Measurements from ENCODE around the gene EIF2S1. TPM values are rescaled to one million over a fixed set of nuclear protein-coding genes. Genes with fewer than 3 reads are reported as not detected.
"Not testable (repeated sequence)": the region's sequence is repeated elsewhere in the genome, so short reads cannot be mapped to it uniquely, and the experiment has no call there.

EIF2S1 gene
- polyA plus RNA-seq, 3 donors from 2014 or later, result 131 to 159 (median 141) TPM

GRCh38 chr14:67387195-67387594 lies 27.1 kb downstream of the EIF2S1 start:
- Mint-ChIP-seq H3K36me3 (peaks cover 16 to 44% (median 16%) of the 10 kb centered on the region in 3 donors), H3K9me3 (no peaks in the 10 kb centered on the region), H3K27ac (peak overlapping the region in 1 of 6 donors; percentile 23), H3K4me1 (no peaks in the 10 kb centered on the region), H3K4me3 (no peak overlapping the region), H3K27me3 (ENCODE audit: low read depth in 3 of 3) (no peaks in the 10 kb centered on the region)
- no peak for DNase-seq

DNA sequence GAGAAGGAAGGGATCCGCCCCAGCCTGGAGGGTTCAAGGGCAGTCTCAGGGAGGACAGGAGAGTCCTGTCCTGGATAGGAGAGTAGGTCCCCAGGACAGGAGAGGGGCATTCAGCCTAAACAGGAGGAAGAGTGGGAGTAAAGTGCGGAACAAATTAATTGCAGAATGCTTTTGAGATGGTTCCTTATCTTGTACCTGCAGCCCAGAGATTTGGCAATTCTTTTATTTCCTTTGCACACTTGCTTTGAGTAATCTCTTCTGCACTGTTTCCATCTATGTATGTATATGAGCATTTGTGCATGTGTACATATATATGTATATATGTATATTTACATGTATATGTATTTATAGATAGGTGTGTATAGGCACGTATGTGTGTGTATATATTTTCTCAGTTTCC lies 29.1 kb downstream of the EIF2S1 start:
- no peak overlapping the region for H3K4me3 Mint-ChIP-seq
- H3K27me3 Mint-ChIP-seq (ENCODE audit: low read depth in 3 of 3), result peaks cover 0 to 2% (median 0%) of the 10 kb centered on the region in 3 donors
- H3K36me3 Mint-ChIP-seq, result peaks cover 6 to 25% (median 8%) of the 10 kb centered on the region in 3 donors
- H3K4me1 Mint-ChIP-seq, result no peaks in the 10 kb centered on the region
- H3K27ac Mint-ChIP-seq, result no peak overlapping the region
- no peak for DNase-seq
- H3K9me3 Mint-ChIP-seq, result no peaks in the 10 kb centered on the region

GRCh38 chr14:67389811-67390534 lies 29.8 kb downstream of the EIF2S1 start:
- H3K4me3 Mint-ChIP-seq, result no peak overlapping the region
- peaks cover 6 to 18% (median 6%) of the 10 kb centered on the region in 3 donors for H3K36me3 Mint-ChIP-seq
- no peak for DNase-seq
- no peaks in the 10 kb centered on the region for H3K4me1 Mint-ChIP-seq
- no peak overlapping the region for H3K27ac Mint-ChIP-seq
- H3K27me3 Mint-ChIP-seq (ENCODE audit: low read depth in 3 of 3), result peaks cover 0 to 2% (median 1%) of the 10 kb centered on the region in 3 donors
- H3K9me3 Mint-ChIP-seq, result no peaks in the 10 kb centered on the region

DNA sequence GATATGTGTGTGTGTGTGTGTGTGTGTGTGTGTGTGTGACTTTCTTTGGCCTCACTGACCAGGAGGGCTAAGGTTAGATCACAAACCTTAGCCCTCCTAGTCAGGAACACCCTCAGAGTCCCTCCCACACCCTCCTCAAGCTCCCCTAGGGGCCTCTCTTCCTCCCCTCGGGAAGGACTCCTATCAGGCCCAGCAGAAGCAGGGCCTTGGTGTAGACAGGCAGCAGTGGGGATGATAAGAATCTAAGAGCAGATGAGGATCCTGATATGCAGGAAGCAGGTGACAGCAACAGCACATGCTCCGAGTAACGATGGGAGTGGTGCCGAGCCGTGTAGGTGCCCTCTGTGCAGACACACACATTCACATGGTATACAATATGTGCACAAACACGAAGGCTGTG lies 31.1 kb downstream of the EIF2S1 start:
- H3K27me3 Mint-ChIP-seq (ENCODE audit: low read depth in 3 of 3), result peaks cover 0 to 2% (median 1%) of the 10 kb centered on the region in 3 donors
- H3K27ac Mint-ChIP-seq, result no peak overlapping the region
- no peaks in the 10 kb centered on the region for H3K9me3 Mint-ChIP-seq
- DNase-seq, result no peak
- H3K36me3 Mint-ChIP-seq, result peaks cover 0 to 7% (median 0%) of the 10 kb centered on the region in 3 donors
- no peaks in the 10 kb centered on the region for H3K4me1 Mint-ChIP-seq
- H3K4me3 Mint-ChIP-seq, result no peak overlapping the region

DNA sequence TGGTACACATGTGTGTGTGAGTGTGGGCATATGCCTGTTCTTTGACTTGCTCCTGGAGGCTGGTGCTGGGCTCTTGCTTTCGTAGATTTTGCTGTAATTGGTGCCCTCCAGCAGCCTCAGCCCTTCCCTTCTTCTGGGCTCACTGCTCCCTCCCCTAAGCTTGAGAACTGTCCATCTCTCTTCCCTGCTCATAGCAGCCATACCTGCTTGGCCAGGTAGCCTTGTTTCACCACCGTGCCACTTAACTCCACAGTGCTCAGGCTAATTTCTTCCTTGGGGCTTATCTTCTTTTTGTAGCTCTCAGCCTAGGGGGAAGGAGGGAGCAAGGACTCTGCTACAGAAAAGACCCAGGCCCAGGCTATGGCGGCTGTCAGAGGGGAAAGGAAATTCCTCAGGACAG lies 32.0 kb downstream of the EIF2S1 start:
- no peak overlapping the region for H3K4me3 Mint-ChIP-seq
- no peak overlapping the region for H3K27ac Mint-ChIP-seq
- H3K36me3 Mint-ChIP-seq, result no peaks in the 10 kb centered on the region
- H3K4me1 Mint-ChIP-seq, result no peaks in the 10 kb centered on the region
- H3K27me3 Mint-ChIP-seq (ENCODE audit: low read depth in 3 of 3), result peaks cover 0 to 2% (median 1%) of the 10 kb centered on the region in 3 donors
- DNase-seq, result no peak
- no peaks in the 10 kb centered on the region for H3K9me3 Mint-ChIP-seq

DNA sequence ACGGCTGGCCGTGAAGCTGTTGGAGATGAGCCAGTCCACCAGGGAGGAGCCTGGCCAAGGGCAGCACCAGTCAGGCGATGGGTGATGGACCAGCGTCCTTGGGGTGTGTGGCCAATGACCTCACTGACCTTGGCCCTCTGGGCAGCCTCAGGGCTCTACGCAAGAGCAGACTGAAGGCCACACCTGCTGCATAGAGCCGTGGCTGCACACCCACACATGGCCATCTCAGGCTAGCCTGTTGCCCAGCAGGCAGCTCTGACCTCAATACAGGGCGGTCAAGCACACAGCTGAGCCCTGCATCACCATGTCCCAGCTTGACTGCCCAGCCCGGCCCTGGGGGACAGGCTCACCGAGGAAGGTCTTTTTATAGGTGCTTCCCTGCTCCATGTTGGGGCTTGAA lies 32.7 kb downstream of the EIF2S1 start:
- H3K9me3 Mint-ChIP-seq, result no peaks in the 10 kb centered on the region
- no peak overlapping the region for H3K4me3 Mint-ChIP-seq
- no peak overlapping the region for H3K27ac Mint-ChIP-seq

GRCh38 chr14:67393689-67394088 lies 33.6 kb downstream of the EIF2S1 start:
- Mint-ChIP-seq H3K27ac (no peak overlapping the region), H3K27me3 (ENCODE audit: low read depth in 3 of 3) (peaks cover 0 to 2% (median 1%) of the 10 kb centered on the region in 3 donors), H3K9me3 (no peaks in the 10 kb centered on the region), H3K4me1 (no peaks in the 10 kb centered on the region), H3K36me3 (no peaks in the 10 kb centered on the region), H3K4me3 (no peak overlapping the region)
- DNase-seq, result no peak

More for the DNA sequence above, 32.7 kb downstream of the EIF2S1 start:
- no peak for DNase-seq
- H3K4me1 Mint-ChIP-seq, result no peaks in the 10 kb centered on the region
- no peaks in the 10 kb centered on the region for H3K36me3 Mint-ChIP-seq
- peaks cover 0 to 2% (median 1%) of the 10 kb centered on the region in 3 donors for H3K27me3 Mint-ChIP-seq (ENCODE audit: low read depth in 3 of 3)

- H3K9me3 Mint-ChIP-seq, result no peaks in the 10 kb centered on the region
- no peaks in the 10 kb centered on the region for H3K4me1 Mint-ChIP-seq
- H3K36me3 Mint-ChIP-seq, result no peaks in the 10 kb centered on the region
- no peak overlapping the region for H3K4me3 Mint-ChIP-seq
- H3K27ac Mint-ChIP-seq, result no peak overlapping the region
- no peak for DNase-seq
- peaks cover 1 to 3% (median 2%) of the 10 kb centered on the region in 3 donors for H3K27me3 Mint-ChIP-seq (ENCODE audit: low read depth in 3 of 3)
Observed at GRCh38 chr14:67395086-67395875, 35.2 kb downstream of the EIF2S1 start.

DNA sequence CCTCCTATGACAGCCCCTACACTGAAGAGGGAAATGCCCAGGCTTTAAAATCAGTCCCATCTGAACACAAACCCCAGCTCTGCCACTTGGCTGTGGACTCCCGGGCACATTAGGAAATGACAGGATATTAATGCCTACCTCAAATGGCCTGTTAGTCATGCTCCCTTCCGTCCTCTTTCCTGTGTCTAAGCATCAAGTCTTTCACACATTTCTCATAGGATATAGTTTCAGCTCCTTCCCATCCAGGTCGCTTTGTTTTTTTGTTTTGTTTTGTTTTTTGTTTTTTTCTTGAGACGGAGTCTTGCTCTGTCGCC lies 35.7 kb downstream of the EIF2S1 start:
- Mint-ChIP-seq H3K27me3 (ENCODE audit: low read depth in 3 of 3) (peaks cover 1 to 3% (median 2%) of the 10 kb centered on the region in 3 donors), H3K36me3 (no peaks in the 10 kb centered on the region), H3K4me3 (no peak overlapping the region), H3K4me1 (no peaks in the 10 kb centered on the region), H3K9me3 (no peaks in the 10 kb centered on the region), H3K27ac (no peak overlapping the region)
- DNase-seq, result no peak

DNA sequence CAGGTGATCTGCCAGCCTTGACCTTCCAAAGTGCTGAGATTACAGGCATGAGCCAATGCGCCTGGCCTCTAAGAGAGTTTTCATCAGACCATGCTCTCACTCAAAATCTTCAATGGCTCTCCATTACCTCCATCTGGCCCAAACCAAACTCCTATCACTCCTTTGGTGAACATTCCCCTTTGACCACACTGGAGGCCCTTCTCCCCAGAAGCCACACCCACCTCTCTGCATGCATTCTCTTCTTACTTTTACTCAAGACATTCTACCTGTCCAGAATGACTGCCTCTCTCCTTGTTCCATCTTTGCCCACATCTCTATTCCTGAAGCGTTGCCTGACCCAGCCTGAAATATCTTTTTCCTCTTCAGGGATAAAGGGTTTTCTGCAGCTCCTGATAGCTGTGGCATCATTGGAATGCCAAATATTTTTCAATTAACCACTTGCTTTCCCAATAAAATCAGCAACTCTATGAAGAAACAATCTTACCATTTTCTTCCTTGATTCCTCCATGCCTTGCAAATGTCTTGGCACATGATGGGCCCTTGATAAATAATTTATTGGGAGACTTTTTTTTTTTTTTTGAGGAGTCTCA lies 36.3 kb downstream of the EIF2S1 start:
- H3K4me1 Mint-ChIP-seq, result no peaks in the 10 kb centered on the region
- no peak for DNase-seq
- H3K27ac Mint-ChIP-seq, result no peak overlapping the region
- no peaks in the 10 kb centered on the region for H3K9me3 Mint-ChIP-seq
- no peaks in the 10 kb centered on the region for H3K36me3 Mint-ChIP-seq
- no peak overlapping the region for H3K4me3 Mint-ChIP-seq
- peaks cover 1 to 3% (median 2%) of the 10 kb centered on the region in 3 donors for H3K27me3 Mint-ChIP-seq (ENCODE audit: low read depth in 3 of 3)

DNA sequence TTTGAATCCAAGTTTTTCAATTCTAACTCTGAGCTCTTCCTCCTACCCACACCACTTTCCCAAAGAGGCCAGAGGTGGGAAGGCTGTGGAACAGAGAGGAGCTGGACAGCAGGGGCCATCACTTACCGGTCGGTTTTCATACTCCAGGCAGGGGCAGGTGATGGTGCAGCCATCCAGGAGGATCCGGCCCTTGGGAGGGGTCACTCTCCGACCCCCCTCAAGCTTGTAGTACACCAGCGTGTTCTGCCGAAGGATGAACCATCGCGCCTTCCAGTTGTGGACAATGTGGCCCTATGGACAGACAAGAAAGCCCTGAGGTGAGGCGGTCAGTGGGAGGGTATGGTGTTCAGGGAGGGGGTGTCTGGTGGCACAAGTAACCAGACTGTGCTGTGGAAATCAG lies 37.4 kb downstream of the EIF2S1 start:
- no peaks in the 10 kb centered on the region for H3K9me3 Mint-ChIP-seq
- H3K4me3 Mint-ChIP-seq, result no peak overlapping the region
- H3K4me1 Mint-ChIP-seq, result no peaks in the 10 kb centered on the region
- DNase-seq, result no peak
- no peak overlapping the region for H3K27ac Mint-ChIP-seq
- peaks cover 1 to 7% (median 3%) of the 10 kb centered on the region in 3 donors for H3K27me3 Mint-ChIP-seq (ENCODE audit: low read depth in 3 of 3)
- H3K36me3 Mint-ChIP-seq, result no peaks in the 10 kb centered on the region

- no peak for DNase-seq
- no peaks in the 10 kb centered on the region for H3K4me1 Mint-ChIP-seq
- peaks cover 0 to 9% (median 3%) of the 10 kb centered on the region in 3 donors for H3K27me3 Mint-ChIP-seq (ENCODE audit: low read depth in 3 of 3)
- no peak overlapping the region for H3K27ac Mint-ChIP-seq
- H3K4me3 Mint-ChIP-seq, result no peak overlapping the region
- no peaks in the 10 kb centered on the region for H3K36me3 Mint-ChIP-seq
- no peaks in the 10 kb centered on the region for H3K9me3 Mint-ChIP-seq
Observed at GRCh38 chr14:67400434-67400833, 40.3 kb downstream of the EIF2S1 start.

GRCh38 chr14:67405771-67406170 lies 45.6 kb downstream of the EIF2S1 start:
- Mint-ChIP-seq H3K27me3 (ENCODE audit: low read depth in 3 of 3) (peaks cover 0 to 9% (median 3%) of the 10 kb centered on the region in 3 donors), H3K9me3 (no peaks in the 10 kb centered on the region), H3K36me3 (no peaks in the 10 kb centered on the region), H3K4me3 (no peak overlapping the region), H3K4me1 (no peaks in the 10 kb centered on the region), H3K27ac (no peak overlapping the region)
- no peak for DNase-seq

DNA sequence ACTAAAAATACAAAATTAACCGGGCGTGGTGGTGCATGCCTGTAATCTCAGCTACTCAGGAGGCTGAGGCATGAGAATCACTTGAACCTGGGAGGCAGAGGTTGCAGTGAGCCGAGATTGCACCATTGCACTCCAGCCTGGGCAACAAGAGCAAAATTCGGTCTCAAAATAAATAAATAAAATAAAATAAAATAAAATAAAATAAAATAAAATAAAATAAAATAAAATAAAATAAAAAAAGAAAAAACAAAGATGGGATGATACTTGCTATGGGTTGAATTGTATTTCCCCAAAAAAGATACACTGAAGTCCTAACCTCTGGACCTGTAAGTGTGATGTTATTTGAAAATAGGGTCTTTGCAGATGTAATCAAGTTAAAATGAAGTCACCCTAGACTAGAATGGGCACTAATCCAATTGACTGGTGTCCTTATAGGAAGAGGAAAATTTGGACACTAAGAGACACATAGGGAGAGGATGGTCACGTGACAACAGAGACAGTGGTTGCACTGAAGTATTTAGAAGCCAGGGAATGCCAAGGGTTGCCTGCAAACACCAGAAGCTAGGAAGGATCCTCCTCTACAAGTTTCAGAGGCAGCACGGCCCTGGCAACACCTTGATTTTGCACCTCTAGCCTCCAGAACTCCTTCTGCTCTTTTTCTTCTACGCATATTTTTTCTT lies 48.1 kb downstream of the EIF2S1 start:
- peaks cover 0 to 11% (median 2%) of the 10 kb centered on the region in 3 donors for H3K27me3 Mint-ChIP-seq (ENCODE audit: low read depth in 3 of 3)
- H3K27ac Mint-ChIP-seq, DNase-seq, H3K4me1 Mint-ChIP-seq, H3K9me3 Mint-ChIP-seq, H3K36me3 Mint-ChIP-seq, H3K4me3 Mint-ChIP-seq: not testable (repeated sequence)
